Endothelial cell of umbilical vein (primary cell): Measurements from ENCODE around the gene GNAQ. TPM values are rescaled to one million over a fixed set of nuclear protein-coding genes. Genes with fewer than 3 reads are reported as not detected.

Experiments
- BruUV-seq: library from RNA; stranded (reverse); fragments of 400-500 nt; replicated peaks from 2 replicates; lab custom pipeline; 2021; lab: Mats Ljungman, UMichigan
- CTCF ChIA-PET: fragments of 300-600, 350-600 bp; sonication (Branson Sonifier 250); formaldehyde crosslinking; loops from one replicate; lab custom pipeline; 2021; ENCODE audit warnings: antibody characterized with exemption, inconsistent platforms; lab: Charles Lee
- POLR2A ChIA-PET: fragments of 300-600, 350-600 bp; sonication (Branson Sonifier 250); formaldehyde crosslinking; loops from one replicate; lab custom pipeline; 2021; ENCODE audit warnings: antibody characterized with exemption, inconsistent platforms; lab: Charles Lee
- DNase-seq: peaks from one replicate; pipeline ENCODE4 v3.0.0-alpha.2; 2011; ENCODE audit warnings: low read depth, low spot score
- FAIRE-seq: peaks from 2 replicates; lab custom pipeline; 2011; peaks lifted over from hg19 to GRCh38; lab: Jason Lieb, UNC
- H2AFZ ChIP-seq: 2 replicates; pipeline ENCODE4 v1.6.0; 2012; ENCODE audit warnings: low read depth, low read length, control low read depth, inconsistent platforms
- H3K27ac ChIP-seq: 2 replicates; pipeline ENCODE4 v1.5.1; 2011; ENCODE audit warnings: low read depth, mild to moderate bottlenecking, control low read depth, low read length, moderate library complexity; ENCODE audit not compliant: insufficient read depth
- H3K27me3 ChIP-seq, 2 experiments: 2 replicates each; pipeline versions ENCODE4 v1.6.0 to v1.6.1; 2011; ENCODE audit warnings: low read length in 2 of 2, mixed read lengths in 1 of 2; ENCODE audit not compliant: control insufficient read depth in 2 of 2, insufficient read depth in 2 of 2
- H3K36me3 ChIP-seq, 2 experiments: 2 replicates in 1 of 2; 3 replicates in 1 of 2; pipeline ENCODE4 v1.5.1; 2011; ENCODE audit warnings: low read length in 2 of 2, mild to moderate bottlenecking in 1 of 2, moderate library complexity in 1 of 2; ENCODE audit not compliant: control insufficient read depth in 2 of 2, insufficient read depth in 2 of 2; ENCODE audit errors: extremely low read depth in 1 of 2
- H3K4me1 ChIP-seq: 3 replicates; pipeline ENCODE4 v1.5.1; 2011; ENCODE audit warnings: mild to moderate bottlenecking, low read length; ENCODE audit not compliant: control insufficient read depth, insufficient read depth; ENCODE audit errors: extremely low read depth
- H3K4me2 ChIP-seq: 2 replicates; pipeline ENCODE4 v1.6.1; 2011; ENCODE audit warnings: low read length, control low read depth, mixed read lengths; ENCODE audit not compliant: insufficient read depth
- H3K4me3 ChIP-seq, 3 experiments: fragments of 200-600 bp in 1 of 3; sonication (generic), shearing (Covaris generic) in 1 of 3; replicated peaks in 1 of 3; 2 replicates each; pipeline ENCODE4 v1.5.1; 2011 to 2016; ENCODE audit warnings: control low read depth in 3 of 3, low read length in 3 of 3, mild to moderate bottlenecking in 2 of 3, inconsistent platforms in 1 of 3, low read depth in 1 of 3, moderate library complexity in 1 of 3; ENCODE audit not compliant: insufficient read depth in 1 of 3
- H3K79me2 ChIP-seq: 2 replicates; pipeline ENCODE4 v1.6.0; 2012; ENCODE audit warnings: low read length, inconsistent platforms; ENCODE audit not compliant: control insufficient read depth, insufficient read depth
- H3K9ac ChIP-seq: replicated peaks from 2 replicates; pipeline ENCODE3; 2011; ENCODE audit warnings: low read length, control low read depth; ENCODE audit not compliant: insufficient read depth; ENCODE audit errors: extremely low read depth
- H3K9me1 ChIP-seq: replicated peaks from 3 replicates; pipeline ENCODE4 v1.6.0; 2011; ENCODE audit warnings: mild to moderate bottlenecking, low read length; ENCODE audit not compliant: control insufficient read depth, insufficient read depth; ENCODE audit errors: extremely low read depth
- H3K9me3 ChIP-seq: replicated peaks from 2 replicates; pipeline ENCODE4 v1.5.1; 2012; ENCODE audit warnings: low read length, inconsistent platforms; ENCODE audit not compliant: control insufficient read depth, insufficient read depth
- H4K20me1 ChIP-seq: replicated peaks from 2 replicates; pipeline ENCODE3; 2011; ENCODE audit warnings: mild to moderate bottlenecking, low read length; ENCODE audit not compliant: control insufficient read depth, insufficient read depth; ENCODE audit errors: extremely low read depth
- EZH2 ChIP-seq: IDR thresholded peaks from 2 replicates; pipeline ENCODE4 v1.6.1; 2012; ENCODE audit warnings: borderline replicate concordance, low read depth, mild to moderate bottlenecking, moderate library complexity, low read length, inconsistent platforms; ENCODE audit not compliant: severe bottlenecking
- FOS ChIP-seq: IDR thresholded peaks from 2 replicates; pipeline ENCODE4 v1.6.1; 2011; ENCODE audit warnings: mild to moderate bottlenecking, low read length, moderate library complexity, borderline replicate concordance; ENCODE audit not compliant: insufficient read depth
- GATA2 ChIP-seq: IDR thresholded peaks from 2 replicates; pipeline ENCODE4 v1.7.0; 2011; ENCODE audit warnings: low read depth, mild to moderate bottlenecking, moderate library complexity, mixed read lengths, low read length; ENCODE audit not compliant: insufficient read length, insufficient read depth
- JUN ChIP-seq: IDR thresholded peaks from 2 replicates; pipeline ENCODE4 v1.6.1; 2011; ENCODE audit warnings: borderline replicate concordance, low read depth; ENCODE audit not compliant: insufficient read length, insufficient read depth
- MYC ChIP-seq: IDR thresholded peaks from one replicate; pipeline ENCODE4 v1.6.1; 2011; ENCODE audit warnings: mild to moderate bottlenecking, low read depth, low read length
- POLR2A ChIP-seq: IDR thresholded peaks from 2 replicates; pipeline ENCODE4 v1.6.1; 2012; ENCODE audit warnings: low read depth, mild to moderate bottlenecking, control low read depth, low read length
- POLR2AphosphoS5 ChIP-seq: IDR thresholded peaks from 2 replicates; pipeline ENCODE4 v1.6.1; 2012; ENCODE audit warnings: low read depth, mild to moderate bottlenecking, control low read depth, low read length, moderate library complexity; ENCODE audit not compliant: insufficient read depth
- dilution Hi-C: fragments of 300-500 bp; cut with MboI; formaldehyde crosslinking; loops from one replicate; pipeline ENCODE4 v1.15.0; 2019; ENCODE audit warnings: low sequenced_read_pairs; ENCODE audit not compliant: extremely low pct_ligation_motif_present
- intact Hi-C: fragments of 100-400 bp; cut with micrococcal nuclease; formaldehyde crosslinking; loops from one replicate; pipeline ENCODE4 v1.10.0; 2022
- polyA plus RNA-seq, 4 experiments: library from polyadenylated mRNA; depleted of rRNA in 3 of 4; stranded (reverse) in 3 of 4; unstranded in 1 of 4; fragments of >200 nt; gene quantifications; 2 replicates each; pipeline versions ENCODE4 v1.2.1 to v1.2.3, GENCODE V29; 2011 to 2012; ENCODE audit warnings: missing spikeins in 1 of 4
- total RNA-seq: library from RNA; stranded (reverse); gene quantifications from 2 replicates; pipeline ENCODE4 v1.2.3, GENCODE V29; 2021
- TF ChIP-seq, protein P1 (sequence below): IDR thresholded peaks from 2 replicates; pipeline ENCODE4 v1.6.1; 2011; ENCODE audit not compliant: insufficient read depth, insufficient read length
- TF ChIP-seq, protein P2 (sequence below), 2 donors: IDR thresholded peaks; 1 replicate in 1 of 2; 2 replicates in 1 of 2; pipeline ENCODE4 v1.5.1; 2011; ENCODE audit warnings: low read length in 2 of 2, mild to moderate bottlenecking in 2 of 2, moderate library complexity in 2 of 2, control low read depth in 1 of 2, inconsistent platforms in 1 of 2, low read depth in 1 of 2; ENCODE audit not compliant: insufficient read depth in 1 of 2; ENCODE audit errors: extremely low read depth in 1 of 2

GNAQ gene
- total and polyA plus RNA-seq, 2 donors (not counting 3 experiments of a cell fraction or from before 2014, with no cell fraction given), result 26.1 to 67.3 TPM

DNA sequence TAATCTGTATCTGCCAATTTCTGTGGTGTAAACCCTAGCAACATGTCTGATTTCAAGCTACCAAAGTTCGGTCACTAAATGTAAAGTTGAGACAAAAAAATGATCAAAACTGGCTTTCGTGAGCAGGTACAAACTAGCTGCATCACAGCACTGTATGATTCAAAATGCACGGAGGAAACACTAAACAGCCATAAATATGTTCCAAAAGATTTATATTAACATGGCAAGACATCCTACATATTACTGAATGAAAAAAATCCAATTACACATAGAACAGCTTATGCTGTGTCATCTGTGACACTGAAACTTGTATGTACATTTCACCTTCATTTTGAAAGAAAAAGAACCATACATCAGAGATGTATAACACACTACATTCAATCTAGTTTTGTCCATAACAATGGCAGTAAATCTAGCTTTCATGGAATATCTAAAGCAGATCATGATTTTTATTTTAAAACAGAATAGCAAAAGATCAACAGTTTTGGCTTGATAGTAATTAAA is 14.4 kb downstream of the GNAQ start:
- intact Hi-C loops, result no loop called here
- Histone ChIP-seq H3K27me3 (no peaks in the 10 kb centered on the region), H2AFZ (no peak overlapping the region), H3K9me3 (no peaks in the 10 kb centered on the region), H3K36me3 (no peaks in the 10 kb centered on the region), H3K4me3 (no peak overlapping the region), H3K4me1 (peaks cover 23% of the 10 kb centered on the region), H3K4me2 (no peak overlapping the region), H3K9ac (no peak overlapping the region), H3K27ac (no peak overlapping the region), H4K20me1 (peaks cover 13% of the 10 kb centered on the region), H3K79me2 (peaks cover 87% of the 10 kb centered on the region), H3K9me1 (no peaks in the 10 kb centered on the region)
- no TSS peak for BruUV-seq
- no peak for DNase-seq
- TF ChIP-seq JUN (no peak), POLR2AphosphoS5 (no peak), EZH2 (no peak), FOS (no peak), MYC (no peak), POLR2A (no peak), GATA2 (no peak)
- TF ChIP-seq, protein P1, sequence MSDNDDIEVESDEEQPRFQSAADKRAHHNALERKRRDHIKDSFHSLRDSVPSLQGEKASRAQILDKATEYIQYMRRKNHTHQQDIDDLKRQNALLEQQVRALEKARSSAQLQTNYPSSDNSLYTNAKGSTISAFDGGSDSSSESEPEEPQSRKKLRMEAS, result no peak
- TF ChIP-seq, protein P2, sequence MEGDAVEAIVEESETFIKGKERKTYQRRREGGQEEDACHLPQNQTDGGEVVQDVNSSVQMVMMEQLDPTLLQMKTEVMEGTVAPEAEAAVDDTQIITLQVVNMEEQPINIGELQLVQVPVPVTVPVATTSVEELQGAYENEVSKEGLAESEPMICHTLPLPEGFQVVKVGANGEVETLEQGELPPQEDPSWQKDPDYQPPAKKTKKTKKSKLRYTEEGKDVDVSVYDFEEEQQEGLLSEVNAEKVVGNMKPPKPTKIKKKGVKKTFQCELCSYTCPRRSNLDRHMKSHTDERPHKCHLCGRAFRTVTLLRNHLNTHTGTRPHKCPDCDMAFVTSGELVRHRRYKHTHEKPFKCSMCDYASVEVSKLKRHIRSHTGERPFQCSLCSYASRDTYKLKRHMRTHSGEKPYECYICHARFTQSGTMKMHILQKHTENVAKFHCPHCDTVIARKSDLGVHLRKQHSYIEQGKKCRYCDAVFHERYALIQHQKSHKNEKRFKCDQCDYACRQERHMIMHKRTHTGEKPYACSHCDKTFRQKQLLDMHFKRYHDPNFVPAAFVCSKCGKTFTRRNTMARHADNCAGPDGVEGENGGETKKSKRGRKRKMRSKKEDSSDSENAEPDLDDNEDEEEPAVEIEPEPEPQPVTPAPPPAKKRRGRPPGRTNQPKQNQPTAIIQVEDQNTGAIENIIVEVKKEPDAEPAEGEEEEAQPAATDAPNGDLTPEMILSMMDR (IDR thresholded peaks at IDR 0.05; ENCODE audit: extremely low read depth in 1 of 2, insufficient read depth in 1 of 2, low read depth in 1 of 2, low read length in 2 of 2), result no peak
- POLR2A ChIA-PET, result no interaction called here
- FAIRE-seq, result no peak
- CTCF ChIA-PET, result interaction anchor here (1.3 to 2.6 kb wide), 3 partner anchors 9 to 40 kb away, joined by 3 to 15 read pairs (median 5); no protein-coding TSS in a partner anchor
- dilution Hi-C loops, result no loop called here
